ENCODE measurements around the gene PTPRJ.

Gene PTPRJ

DNA sequence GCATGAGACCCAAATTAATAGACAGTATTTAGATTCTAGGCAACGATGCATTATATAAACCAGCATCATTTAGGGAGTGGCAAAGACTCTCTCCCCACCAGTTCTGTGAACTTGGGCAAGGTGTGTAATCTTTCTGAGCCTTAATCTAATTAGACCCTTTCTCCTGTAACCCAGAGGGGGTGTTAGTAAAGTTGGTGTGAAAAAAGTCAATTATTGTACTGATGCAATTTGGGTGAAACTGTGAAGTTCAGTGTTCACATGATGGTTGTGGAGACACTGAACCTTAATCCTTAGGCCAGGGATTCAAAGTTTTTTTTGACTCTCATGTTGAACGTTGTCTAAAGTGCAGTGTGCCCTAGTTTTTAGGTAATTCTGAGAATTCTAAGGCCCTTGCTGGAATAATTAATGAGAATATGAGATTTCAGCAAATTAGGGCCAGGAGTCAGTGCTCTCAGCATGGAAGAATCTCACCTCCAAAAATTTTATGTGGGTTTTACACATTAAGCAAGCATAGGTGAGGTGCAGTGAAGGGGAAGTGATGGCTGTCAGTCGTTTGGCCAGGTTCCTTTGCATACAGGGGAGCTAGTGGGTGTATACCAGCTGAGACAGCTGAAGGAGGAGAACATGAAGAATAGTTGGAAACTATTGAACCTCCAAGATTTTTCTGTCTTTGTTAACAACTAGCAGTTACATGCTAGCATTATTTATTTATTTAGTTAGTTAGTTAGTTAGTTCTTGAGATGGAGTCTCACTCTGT lies 94.2 kb downstream of the PTPRJ start:
- DNase-seq: no peak

DNA sequence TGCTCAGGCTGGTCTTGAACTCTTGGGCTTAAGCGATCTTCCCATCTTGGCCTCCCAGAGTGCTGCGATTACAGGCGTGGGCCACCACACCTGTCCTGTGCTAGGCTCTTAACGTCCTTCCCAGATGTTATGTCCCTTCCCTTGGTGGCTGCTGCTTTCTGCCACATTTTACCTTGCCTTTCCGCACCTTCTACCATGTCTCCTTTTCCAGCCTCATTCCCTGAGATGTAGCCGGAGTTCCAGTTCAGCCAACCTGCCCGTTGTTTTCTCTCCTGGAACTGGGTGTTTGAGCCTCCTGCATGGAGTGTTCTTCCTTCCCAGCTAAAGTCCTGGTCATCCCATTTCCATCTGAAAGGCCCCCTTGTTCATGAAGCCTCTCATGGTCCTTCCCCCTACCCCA lies 95.3 kb downstream of the PTPRJ start:
- no peak for DNase-seq

GRCh38 chr11:48077251-48077650 lies 96.9 kb downstream of the PTPRJ start:
- DNase-seq: no peak

DNA sequence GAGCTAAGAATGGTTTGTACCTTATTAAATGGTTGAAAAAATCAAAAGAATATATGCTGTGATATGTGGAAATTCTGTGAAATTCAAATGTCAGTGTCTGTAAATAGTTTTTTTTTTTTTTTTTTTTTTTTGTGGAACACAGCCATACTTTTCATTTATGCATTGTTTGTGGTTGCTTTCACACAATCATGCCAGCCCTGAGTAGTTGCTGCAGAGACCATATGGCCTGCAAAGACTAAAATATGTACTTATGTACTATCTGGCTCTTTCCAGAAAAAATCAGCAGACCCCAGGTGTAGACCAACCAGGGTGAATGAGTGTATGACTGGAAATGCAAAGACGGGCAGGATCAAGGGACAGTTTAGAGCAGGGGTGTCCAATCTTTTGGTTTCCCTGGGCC lies 98.3 kb downstream of the PTPRJ start:
- no peak for DNase-seq

GRCh38 chr11:48079596-48079995 lies 99.2 kb downstream of the PTPRJ start:
- DNase-seq: no peak

- DNase-seq: no peak
Observed at GRCh38 chr11:48080301-48080861, 100.0 kb downstream of the PTPRJ start.

DNA sequence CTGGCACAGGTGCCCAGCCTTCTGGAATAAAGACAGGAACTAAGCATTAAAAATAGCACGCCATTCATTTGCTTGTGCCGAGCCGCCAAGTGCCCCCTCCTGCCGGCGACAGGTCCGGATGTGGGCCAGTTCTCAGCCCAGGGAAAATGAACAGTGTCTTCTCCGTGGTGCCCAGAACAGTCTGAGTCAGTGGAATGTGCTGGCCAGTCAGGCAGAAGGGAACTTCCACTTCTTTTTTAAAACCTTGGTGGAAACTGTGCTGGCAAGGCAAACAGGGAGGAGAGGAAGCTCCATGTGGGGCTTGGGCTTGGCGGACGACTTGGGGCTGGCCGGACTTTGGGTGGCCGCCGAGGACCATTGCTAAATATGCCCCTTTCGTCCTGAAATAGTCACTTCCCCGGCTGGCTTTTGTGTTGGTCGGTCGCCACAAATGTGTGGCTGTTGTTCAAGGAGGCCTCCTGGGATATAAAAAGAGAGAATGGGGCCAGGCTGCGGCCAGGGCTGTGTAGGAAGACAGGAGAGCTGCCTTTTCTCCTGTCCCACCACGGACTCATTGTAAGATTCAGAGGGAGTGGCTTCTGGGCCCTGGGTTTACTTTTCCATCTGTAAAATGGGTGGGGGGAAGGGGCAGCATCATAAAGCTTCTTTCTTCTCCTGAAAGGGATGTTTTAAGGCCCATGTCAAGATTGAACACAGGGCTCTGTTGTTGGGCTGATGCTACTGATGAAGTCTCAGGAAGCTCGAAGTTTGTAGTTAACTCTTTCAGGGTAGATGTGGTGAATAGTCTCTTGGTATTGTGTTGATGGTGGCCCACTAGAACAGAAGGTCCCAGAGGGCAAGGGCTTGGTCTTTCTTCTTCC lies 101.0 kb downstream of the PTPRJ start:
- peak; percentile 8 for DNase-seq

DNA sequence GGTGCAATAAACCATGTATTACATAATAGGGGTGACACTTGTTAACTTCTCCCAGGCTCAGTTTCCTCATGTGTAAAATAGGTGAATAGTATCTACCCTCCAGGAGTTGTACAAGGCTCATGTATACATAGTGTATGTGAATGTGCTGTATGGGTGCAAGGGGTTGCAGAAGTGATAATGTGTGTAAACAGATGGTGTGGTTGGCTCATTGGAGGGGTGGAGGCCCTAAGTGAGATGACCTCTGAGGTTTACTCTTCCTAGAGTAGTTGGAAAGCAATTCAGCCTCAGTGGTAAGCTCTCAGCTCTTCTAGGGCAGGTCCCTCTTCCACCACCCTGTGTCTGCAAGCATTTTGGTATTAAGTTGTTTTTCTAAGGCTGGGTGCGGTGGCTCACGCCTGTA lies 102.4 kb downstream of the PTPRJ start:
- DNase-seq: no peak

DNA sequence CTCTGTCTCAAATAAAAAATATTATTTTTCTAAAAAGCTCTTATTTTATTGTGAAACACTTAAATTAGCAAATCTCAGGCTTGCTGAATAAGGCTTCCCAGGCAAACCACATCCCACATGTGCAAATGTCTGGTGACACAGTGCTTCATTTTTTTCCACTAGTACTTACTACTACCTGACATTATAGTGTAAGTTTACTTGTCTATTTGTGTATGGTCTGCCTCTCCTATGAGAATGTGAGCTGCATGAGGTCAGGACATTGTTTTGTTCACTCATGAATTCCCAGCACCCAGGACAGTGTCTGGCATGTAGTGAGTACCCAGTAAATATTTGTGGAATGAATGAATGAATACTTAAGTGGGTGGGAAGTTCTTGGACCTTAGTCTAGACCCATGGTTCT lies 103.1 kb downstream of the PTPRJ start:
- no peak for DNase-seq

DNA sequence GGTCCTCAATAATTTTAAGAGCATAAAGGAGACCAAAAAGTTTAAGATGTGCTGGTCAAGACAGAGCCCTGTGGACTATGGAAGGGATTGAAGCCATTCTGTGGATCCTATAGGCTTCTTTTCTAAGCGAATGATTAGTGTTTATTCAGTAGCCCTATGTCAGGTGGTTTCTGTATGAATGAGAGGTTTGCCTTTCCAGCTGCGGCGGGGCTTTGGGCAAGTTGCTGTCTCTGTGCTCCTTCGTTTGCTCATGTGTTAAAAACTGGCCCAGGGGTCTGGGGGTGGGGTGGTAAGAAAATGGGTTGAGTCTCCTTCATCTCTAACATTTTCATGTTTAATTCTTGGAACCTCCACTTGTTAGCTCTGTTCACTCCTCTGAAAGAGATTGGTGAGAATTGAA lies 105.3 kb downstream of the PTPRJ start:
- DNase-seq: no peak

- no peak for DNase-seq
Observed at GRCh38 chr11:48087422-48087821, 107.1 kb downstream of the PTPRJ start.

- DNase-seq: no peak
Observed at GRCh38 chr11:48087974-48088681, 107.8 kb downstream of the PTPRJ start.

DNA sequence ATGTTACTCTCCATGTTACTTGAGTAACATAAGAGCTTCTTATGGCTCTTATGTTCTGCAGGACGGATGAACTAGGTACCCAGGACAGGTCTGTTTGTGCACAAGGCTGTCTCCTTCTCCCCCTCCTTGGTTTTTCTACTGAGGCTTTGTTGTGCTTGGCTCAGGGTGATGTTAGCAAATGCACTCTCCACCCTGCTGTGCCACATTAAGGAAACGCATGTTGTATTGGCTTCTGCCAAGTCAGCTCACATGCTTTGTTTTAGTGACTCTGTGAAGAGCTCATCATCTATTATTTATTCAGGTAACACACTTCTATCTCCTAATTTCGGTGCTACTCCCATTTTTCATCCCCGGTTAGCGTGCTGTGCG lies 108.3 kb downstream of the PTPRJ start:
- no peak for DNase-seq

DNA sequence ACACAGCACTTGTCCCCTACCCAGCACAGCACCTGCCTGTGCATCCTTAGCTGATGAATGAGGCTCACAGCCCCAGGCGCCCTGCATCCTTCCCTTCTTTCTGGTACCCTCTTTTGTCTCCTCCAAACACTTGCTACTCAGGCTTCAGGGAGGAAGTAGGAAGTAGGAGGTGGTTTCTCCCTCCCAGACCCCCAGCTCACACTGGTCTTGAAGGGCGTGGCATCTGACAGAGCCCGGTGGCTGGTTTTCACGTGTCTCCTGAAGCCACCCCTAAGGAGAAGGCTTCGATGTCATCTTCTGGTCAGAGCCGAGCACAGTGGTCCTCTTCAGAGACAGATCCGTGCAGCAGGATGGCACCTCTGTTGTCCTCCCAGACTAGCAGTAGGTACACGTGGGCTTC lies 109.8 kb downstream of the PTPRJ start:
- DNase-seq: no peak

DNA sequence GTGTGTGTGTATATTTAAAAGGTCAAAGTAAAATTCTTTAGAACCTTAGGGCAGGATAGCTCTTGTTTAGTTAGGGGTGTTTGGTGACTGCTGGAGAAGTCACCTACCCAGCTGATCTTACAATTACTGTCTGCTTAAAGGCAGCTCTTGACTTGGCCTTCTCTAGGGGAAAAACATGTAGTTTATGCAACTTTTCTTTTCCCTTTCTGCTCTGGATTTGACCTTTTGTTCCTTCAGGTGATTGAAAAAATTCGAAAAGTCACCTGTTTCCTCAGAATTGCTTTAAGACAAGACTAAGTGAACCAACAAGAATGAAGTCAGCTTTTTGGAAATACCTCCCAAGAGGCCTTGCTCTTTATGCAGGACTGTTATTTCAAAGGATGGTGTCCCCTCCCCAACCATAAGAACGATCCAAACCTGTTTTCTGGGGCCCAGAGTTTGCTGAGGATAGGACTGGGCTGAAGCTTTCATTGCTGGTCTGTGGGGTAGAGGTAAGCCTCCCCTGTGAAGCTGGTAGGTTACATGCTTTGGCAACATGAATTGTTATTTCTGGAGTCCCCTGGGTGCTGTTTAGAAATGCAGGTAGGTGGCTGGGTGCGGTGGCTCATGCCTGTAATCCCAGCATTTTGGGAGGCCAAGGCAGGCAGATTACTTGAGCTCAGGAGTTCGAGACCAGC lies 111.2 kb downstream of the PTPRJ start:
- no peak for DNase-seq

- DNase-seq: no peak
Observed at GRCh38 chr11:48093323-48093722, 113.0 kb downstream of the PTPRJ start.

GRCh38 chr11:48093795-48094642 lies 113.7 kb downstream of the PTPRJ start:
- DNase-seq: no peak

- DNase-seq: no peak
Observed at GRCh38 chr11:48094643-48095339, 114.4 kb downstream of the PTPRJ start.

GRCh38 chr11:48095779-48096470 lies 115.6 kb downstream of the PTPRJ start:
- no peak for DNase-seq
